ENCODE measurements around the gene TECPR2. TPM values are rescaled to one million over a fixed set of nuclear protein-coding genes. Genes with fewer than 3 reads are reported as not detected.

The TECPR2 gene
- total and polyA plus RNA-seq, 2 experiments from 2014 or later = 9.2 to 37.4 TPM

- Histone ChIP-seq H3K4me3 (no peak overlapping the region), H3K36me3 (peaks cover 24% of the 10 kb centered on the region), H3K27me3 (no peaks in the 10 kb centered on the region), H3K4me1 (ENCODE audit: low read depth) (no peaks in the 10 kb centered on the region), H3K27ac (no peak overlapping the region), H3K9me3 (ENCODE audit: low read depth) (no peaks in the 10 kb centered on the region)
- no peak for DNase-seq (ENCODE audit: low read depth in 1 of 2, low spot score in 1 of 2)
- TF ChIP-seq CTCF (IDR thresholded peaks at IDR 0.05; ENCODE audit: low read depth, low read length) = no peak
Measured at GRCh38 chr14:102440392-102440791, 77.7 kb downstream of the TECPR2 start.

- no peak overlapping the region for H3K27ac ChIP-seq
- H3K9me3 ChIP-seq (ENCODE audit: low read depth) = no peaks in the 10 kb centered on the region
- no peak overlapping the region for H3K4me3 ChIP-seq
- H3K4me1 ChIP-seq (ENCODE audit: low read depth) = no peaks in the 10 kb centered on the region
- H3K27me3 ChIP-seq = no peaks in the 10 kb centered on the region
- no peak for DNase-seq (ENCODE audit: low read depth in 1 of 2, low spot score in 1 of 2)
- H3K36me3 ChIP-seq = peaks cover 35% of the 10 kb centered on the region
- no peak for TF ChIP-seq CTCF (IDR thresholded peaks at IDR 0.05; ENCODE audit: low read depth, low read length)
Measured at GRCh38 chr14:102442241-102443211, 79.8 kb downstream of the TECPR2 start.

GRCh38 chr14:102445066-102445465 lies 82.3 kb downstream of the TECPR2 start:
- no peak overlapping the region for H3K27ac ChIP-seq
- TF ChIP-seq CTCF (IDR thresholded peaks at IDR 0.05; ENCODE audit: low read depth, low read length) = no peak
- no peaks in the 10 kb centered on the region for H3K9me3 ChIP-seq (ENCODE audit: low read depth)
- H3K36me3 ChIP-seq = peaks cover 37% of the 10 kb centered on the region
- H3K4me3 ChIP-seq = no peak overlapping the region
- H3K27me3 ChIP-seq = no peaks in the 10 kb centered on the region
- DNase-seq (ENCODE audit: low read depth in 1 of 2, low spot score in 1 of 2) = no peak
- no peaks in the 10 kb centered on the region for H3K4me1 ChIP-seq (ENCODE audit: low read depth)

- no peaks in the 10 kb centered on the region for H3K4me1 ChIP-seq (ENCODE audit: low read depth)
- DNase-seq (ENCODE audit: low read depth in 1 of 2, low spot score in 1 of 2) = no peak
- no peak for TF ChIP-seq CTCF (IDR thresholded peaks at IDR 0.05; ENCODE audit: low read depth, low read length)
Measured at GRCh38 chr14:102445641-102446040, 82.9 kb downstream of the TECPR2 start.

GRCh38 chr14:102450206-102451063 lies 87.7 kb downstream of the TECPR2 start:
- H3K27ac ChIP-seq = no peak overlapping the region
- no peak for TF ChIP-seq CTCF (IDR thresholded peaks at IDR 0.05; ENCODE audit: low read depth, low read length)
- no peaks in the 10 kb centered on the region for H3K9me3 ChIP-seq (ENCODE audit: low read depth)
- peaks cover 27% of the 10 kb centered on the region for H3K36me3 ChIP-seq
- no peak overlapping the region for H3K4me3 ChIP-seq
- no peak for DNase-seq (ENCODE audit: low read depth in 1 of 2, low spot score in 1 of 2)
- no peaks in the 10 kb centered on the region for H3K27me3 ChIP-seq
- no peaks in the 10 kb centered on the region for H3K4me1 ChIP-seq (ENCODE audit: low read depth)

More at GRCh38 chr14:102445641-102446040, 82.9 kb downstream of the TECPR2 start:
- Histone ChIP-seq H3K9me3 (ENCODE audit: low read depth) (no peaks in the 10 kb centered on the region), H3K27me3 (no peaks in the 10 kb centered on the region), H3K27ac (no peak overlapping the region), H3K4me3 (no peak overlapping the region), H3K36me3 (peaks cover 37% of the 10 kb centered on the region)

Measured in cardiac muscle cell (in vitro differentiated cells and primary cell).